Left kidney (tissue), 2 donors: Measurements from ENCODE around the gene SEC14L2. TPM values are rescaled to one million over a fixed set of nuclear protein-coding genes. Genes with fewer than 3 reads are reported as not detected.
"Not testable (repeated sequence)": the region's sequence is repeated elsewhere in the genome, so short reads cannot be mapped to it uniquely, and the experiment has no call there.

Experiments used
- DNase-seq: peaks from one replicate; pipeline ENCODE4 v3.0.0-alpha.2; 2013
- polyA plus RNA-seq: library from polyadenylated mRNA; unstranded; fragments of 120-200 nt; gene quantifications from one replicate; pipeline ENCODE4 v1.2.1, GENCODE V29; 2013; ENCODE audit not compliant: insufficient read length

SEC14L2 gene
- polyA plus RNA-seq, 1 donor, result 7.0 TPM

GRCh38 chr22:30373331-30374325 is 23.2 kb upstream of the SEC14L2 start:
- DNase-seq, result no peak

- no peak for DNase-seq
These were observed 21.4 kb upstream of the SEC14L2 start for GRCh38 chr22:30375312-30375849.

- no peak for DNase-seq
These were observed 16.8 kb upstream of the SEC14L2 start for GRCh38 chr22:30380011-30380410.

GRCh38 chr22:30381264-30381663 is 15.6 kb upstream of the SEC14L2 start:
- no peak for DNase-seq

GRCh38 chr22:30382340-30382739 is 14.5 kb upstream of the SEC14L2 start:
- DNase-seq, result no peak

GRCh38 chr22:30383061-30383460 is 13.8 kb upstream of the SEC14L2 start:
- DNase-seq, result no peak

- no peak for DNase-seq
These were observed 10.9 kb upstream of the SEC14L2 start for GRCh38 chr22:30385942-30386341.

GRCh38 chr22:30386608-30386959 is 10.2 kb upstream of the SEC14L2 start:
- DNase-seq, result no peak

GRCh38 chr22:30386960-30387827 is 9.6 kb upstream of the SEC14L2 start, which contains the start of gene RNF215:
Gene RNF215 (minus strand): TSS chr22:30387411. CDS start chr22:30387313, 98 bp downstream.
- peak; percentile 80 for DNase-seq

GRCh38 chr22:30390974-30391691 is 5.7 kb upstream of the SEC14L2 start:
- DNase-seq, result no peak

GRCh38 chr22:30392661-30393321 is 4.0 kb upstream of the SEC14L2 start:
- no peak for DNase-seq

GRCh38 chr22:30393322-30393680 is 3.5 kb upstream of the SEC14L2 start:
- no peak for DNase-seq

GRCh38 chr22:30393885-30394284 is 2.9 kb upstream of the SEC14L2 start:
- no peak for DNase-seq

- no peak for DNase-seq
These were observed 1.1 kb downstream of the SEC14L2 start for GRCh38 chr22:30397656-30398635.

- DNase-seq, result no peak
These were observed 2.2 kb downstream of the SEC14L2 start for GRCh38 chr22:30398685-30399680.

- no peak for DNase-seq
These were observed 2.9 kb downstream of the SEC14L2 start for GRCh38 chr22:30399718-30400117.

GRCh38 chr22:30400159-30400558 is 3.3 kb downstream of the SEC14L2 start:
- no peak for DNase-seq

- not testable (repeated sequence) for DNase-seq
These were observed 4.2 kb downstream of the SEC14L2 start for GRCh38 chr22:30401024-30401423.
